Caco-2 (cell line): ENCODE results near the gene C16orf74. TPM values are rescaled to one million over a fixed set of nuclear protein-coding genes. Genes with fewer than 3 reads are reported as not detected.

ENCODE experiments used
- BruUV-seq: library from RNA; stranded (reverse); fragments of 400-500 nt; replicated peaks from 2 replicates; lab custom pipeline; 2021; lab: Mats Ljungman, UMichigan
- CTCF ChIA-PET: fragments of 300-600 bp; sonication (Branson Sonifier 250); formaldehyde crosslinking; loops from one replicate; lab custom pipeline; 2022; ENCODE audit warnings: antibody characterized with exemption; lab: Charles Lee
- POLR2A ChIA-PET: fragments of 300-600 bp; sonication (Branson Sonifier 250); formaldehyde crosslinking; loops from one replicate; lab custom pipeline; 2022; ENCODE audit warnings: antibody characterized with exemption; lab: Charles Lee
- DNase-seq, 2 experiments: peaks; one replicate each; pipeline versions ENCODE4 v3.0.0 to v3.0.0-alpha.2; 2020 to 2022
- H3K27me3 ChIP-seq: replicated peaks from 2 replicates; pipeline ENCODE4 v1.6.0; 2011; ENCODE audit warnings: low read length; ENCODE audit not compliant: control insufficient read depth, insufficient read depth
- H3K36me3 ChIP-seq: 2 replicates; pipeline ENCODE4 v1.5.1; 2011; ENCODE audit warnings: low read length; ENCODE audit not compliant: control insufficient read depth, insufficient read depth
- H3K4me1 ChIP-seq: fragments of 250-450 bp; sonication (Bioruptor Pico); 2 replicates; pipeline ENCODE4 v1.5.1; 2020; ENCODE audit warnings: mild to moderate bottlenecking
- H3K4me3 ChIP-seq: 2 replicates; pipeline ENCODE4 v1.5.1; 2011; ENCODE audit warnings: low read depth, mild to moderate bottlenecking, control low read depth, low read length
- H3K9me3 ChIP-seq: fragments of 250-450 bp; sonication (Bioruptor Pico); 2 replicates; pipeline ENCODE4 v1.5.1; 2020; ENCODE audit warnings: mild to moderate bottlenecking, moderate library complexity
- H3K27ac Mint-ChIP-seq: one replicate; pipeline ENCODE4 v1.8.0; 2022; ENCODE audit warnings: mixed read lengths; ENCODE audit not compliant: unreplicated experiment
- H3K27me3 Mint-ChIP-seq: one replicate; pipeline ENCODE4 v1.8.0; 2022; ENCODE audit warnings: mixed read lengths; ENCODE audit not compliant: insufficient read depth, unreplicated experiment
- H3K36me3 Mint-ChIP-seq: one replicate; pipeline ENCODE4 v1.8.0; 2022; ENCODE audit warnings: mild to moderate bottlenecking, mixed read lengths; ENCODE audit not compliant: insufficient read depth, unreplicated experiment
- H3K4me1 Mint-ChIP-seq: one replicate; pipeline ENCODE4 v1.8.0; 2022; ENCODE audit warnings: low read depth, mixed read lengths; ENCODE audit not compliant: unreplicated experiment
- H3K4me3 Mint-ChIP-seq: one replicate; pipeline ENCODE4 v1.8.0; 2022; ENCODE audit warnings: mild to moderate bottlenecking, moderate library complexity, mixed read lengths; ENCODE audit not compliant: unreplicated experiment
- H3K9me3 Mint-ChIP-seq: one replicate; pipeline ENCODE4 v1.8.0; 2022; ENCODE audit warnings: mixed read lengths; ENCODE audit not compliant: unreplicated experiment
- CTCF ChIP-seq, 2 experiments: fragments of 200-600 bp in 1 of 2; IDR thresholded peaks; 1 replicate in 1 of 2; 2 replicates in 1 of 2; pipeline versions ENCODE4 v1.5.1 to v1.8.0; 2011 to 2022; ENCODE audit warnings: antibody characterized with exemption in 1 of 2, control low read depth in 1 of 2, inconsistent platforms in 1 of 2, low read depth in 1 of 2, low read length in 1 of 2, mild to moderate bottlenecking in 1 of 2, moderate library complexity in 1 of 2; ENCODE audit not compliant: insufficient read depth in 1 of 2, severe bottlenecking in 1 of 2, unreplicated experiment in 1 of 2
- intact Hi-C: fragments of 100-400 bp; cut with micrococcal nuclease; formaldehyde crosslinking; loops from one replicate; pipeline ENCODE4 v1.10.0; 2022; ENCODE audit not compliant: unreplicated experiment
- total RNA-seq: library from RNA; stranded (reverse); gene quantifications from 2 replicates; pipeline ENCODE4 v1.2.3, GENCODE V29; 2022

The C16orf74 gene
- total RNA-seq, 1 experiment from 2014 or later = 4.0 TPM

DNA sequence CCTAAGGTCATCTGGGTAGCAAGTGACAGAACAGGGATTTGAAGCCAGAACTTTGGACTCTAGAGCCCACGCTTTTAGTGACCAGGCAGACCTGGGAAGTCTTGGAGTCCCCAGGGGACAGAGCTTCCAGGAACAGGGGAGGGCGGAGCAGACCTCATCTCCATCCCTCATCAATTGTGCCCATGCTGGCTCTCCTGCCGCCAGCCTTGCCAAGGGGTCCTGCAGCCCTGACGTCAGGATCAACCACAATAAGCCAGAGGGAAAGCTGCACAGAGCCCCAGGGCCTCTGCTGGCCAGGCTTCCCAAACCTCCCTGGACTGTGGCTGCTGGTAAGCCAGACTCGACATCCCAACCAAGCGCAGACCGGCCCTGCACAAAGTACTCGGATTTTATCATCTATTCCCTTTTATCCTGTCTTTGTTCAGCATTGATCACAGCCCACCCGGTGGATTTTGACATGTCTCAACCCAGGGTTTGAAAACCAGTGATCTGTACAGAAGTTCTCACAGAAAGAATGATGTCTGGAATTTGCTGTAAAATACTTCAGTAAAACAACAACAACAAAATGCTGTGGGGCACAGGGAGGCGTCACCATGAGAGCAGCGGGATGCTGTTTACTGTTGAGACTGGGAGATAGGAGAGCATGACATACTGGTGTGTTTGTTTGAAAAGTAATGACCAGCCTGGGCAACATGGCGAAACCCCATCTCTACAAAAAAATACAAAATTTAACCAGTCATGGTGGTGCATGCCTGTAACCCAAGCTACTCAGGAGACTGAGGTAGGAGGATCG, 11.8 kb downstream of the C16orf74 start:
- H3K4me3 Mint-ChIP-seq = no peak overlapping the region
- DNase-seq = no peak
- H3K27ac Mint-ChIP-seq = no peak overlapping the region
- no peaks in the 10 kb centered on the region for H3K27me3 Mint-ChIP-seq
- Histone ChIP-seq H3K4me1 (0 out of 2 replicates have a peak, but pooled peaks cover 4% of the 10 kb centered on the region), H3K27me3 (no peaks in the 10 kb centered on the region), H3K9me3 (no peaks in the 10 kb centered on the region), H3K4me3 (no peak overlapping the region), H3K36me3 (no peaks in the 10 kb centered on the region)
- BruUV-seq = no TSS peak
- H3K9me3 Mint-ChIP-seq = no peaks in the 10 kb centered on the region
- CTCF ChIA-PET = no interaction called here
- H3K4me1 Mint-ChIP-seq = no peaks in the 10 kb centered on the region
- intact Hi-C loops = no loop called here
- H3K36me3 Mint-ChIP-seq = no peaks in the 10 kb centered on the region
- POLR2A ChIA-PET = no interaction called here
- TF ChIP-seq CTCF (IDR thresholded peaks at IDR 0.05; ENCODE audit: insufficient read depth in 1 of 2, low read depth in 1 of 2, low read length in 1 of 2, severe bottlenecking in 1 of 2, unreplicated experiment in 1 of 2) = no peak

GRCh38 chr16:85736921-85737320, 14.0 kb downstream of the C16orf74 start:
- intact Hi-C loops = no loop called here
- no peak for DNase-seq
- BruUV-seq = no TSS peak
- Mint-ChIP-seq H3K4me3 (no peak overlapping the region), H3K27ac (no peak overlapping the region), H3K36me3 (no peaks in the 10 kb centered on the region), H3K4me1 (no peaks in the 10 kb centered on the region), H3K9me3 (no peaks in the 10 kb centered on the region), H3K27me3 (no peaks in the 10 kb centered on the region)
- no peaks in the 10 kb centered on the region for H3K27me3 ChIP-seq
- H3K4me3 ChIP-seq = no peak overlapping the region
- no peak for TF ChIP-seq CTCF (IDR thresholded peaks at IDR 0.05; ENCODE audit: insufficient read depth in 1 of 2, low read depth in 1 of 2, low read length in 1 of 2, severe bottlenecking in 1 of 2, unreplicated experiment in 1 of 2)
- H3K9me3 ChIP-seq = no peaks in the 10 kb centered on the region
- ChIA-PET POLR2A (interaction anchor here (0.6 kb wide), 1 partner anchor 37 kb away, joined by 3 read pairs; no protein-coding TSS in a partner anchor), CTCF (no interaction called here)
- peaks cover 4% of the 10 kb centered on the region; the same call in 1 of the 2 replicates for H3K4me1 ChIP-seq
- H3K36me3 ChIP-seq = no peaks in the 10 kb centered on the region

DNA sequence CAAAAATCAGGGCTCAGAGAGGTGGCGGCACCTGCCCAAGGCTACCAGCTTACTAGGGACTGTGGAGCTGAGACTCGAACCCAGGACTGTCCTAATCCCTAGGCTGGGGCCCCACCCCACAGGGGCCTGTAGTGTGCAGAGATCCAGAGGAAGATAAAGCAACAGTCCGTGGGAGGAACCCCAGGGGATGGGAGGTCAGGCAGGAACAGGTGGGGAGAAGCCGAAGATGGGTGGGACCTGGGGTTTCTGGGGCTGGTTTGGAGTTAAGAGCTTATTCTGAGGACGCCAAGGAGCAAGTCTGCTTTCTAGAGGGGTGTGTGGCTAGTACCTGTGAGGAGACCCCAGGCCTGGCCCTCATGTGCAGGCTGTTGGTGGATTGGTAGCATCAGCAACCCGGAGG, 14.9 kb downstream of the C16orf74 start:
- POLR2A ChIA-PET = no interaction called here

More for the DNA sequence above, 14.9 kb downstream of the C16orf74 start:
- no peak for DNase-seq
- Mint-ChIP-seq H3K9me3 (no peaks in the 10 kb centered on the region), H3K27me3 (no peaks in the 10 kb centered on the region), H3K4me3 (no peak overlapping the region), H3K36me3 (no peaks in the 10 kb centered on the region), H3K4me1 (no peaks in the 10 kb centered on the region), H3K27ac (no peak overlapping the region)
- Histone ChIP-seq H3K36me3 (no peaks in the 10 kb centered on the region), H3K4me3 (no peak overlapping the region), H3K27me3 (no peaks in the 10 kb centered on the region), H3K9me3 (no peaks in the 10 kb centered on the region), H3K4me1 (peaks cover 4% of the 10 kb centered on the region; the same call in 1 of the 2 replicates)
- intact Hi-C loops = no loop called here
- TF ChIP-seq CTCF (IDR thresholded peaks at IDR 0.05; ENCODE audit: insufficient read depth in 1 of 2, low read depth in 1 of 2, low read length in 1 of 2, severe bottlenecking in 1 of 2, unreplicated experiment in 1 of 2) = no peak
- no TSS peak for BruUV-seq
- CTCF ChIA-PET = interaction anchor here (0.6 kb wide), 1 partner anchor 16 kb away, joined by 3 read pairs; no protein-coding TSS in a partner anchor
